GM19328 (cell line): ENCODE measurements around the gene TAPBP.
"Not testable (repeated sequence)": the region's sequence is repeated elsewhere in the genome, so short reads cannot be mapped to it uniquely, and the experiment has no call there.

Experiments
- ATAC-seq: cut with Tn5 transposase; IDR thresholded peaks from one replicate; pipeline ENCODE4 v1.9.1; 2021; ENCODE audit warnings: mild to moderate bottlenecking, moderate library complexity; ENCODE audit not compliant: unreplicated experiment

TAPBP gene

DNA sequence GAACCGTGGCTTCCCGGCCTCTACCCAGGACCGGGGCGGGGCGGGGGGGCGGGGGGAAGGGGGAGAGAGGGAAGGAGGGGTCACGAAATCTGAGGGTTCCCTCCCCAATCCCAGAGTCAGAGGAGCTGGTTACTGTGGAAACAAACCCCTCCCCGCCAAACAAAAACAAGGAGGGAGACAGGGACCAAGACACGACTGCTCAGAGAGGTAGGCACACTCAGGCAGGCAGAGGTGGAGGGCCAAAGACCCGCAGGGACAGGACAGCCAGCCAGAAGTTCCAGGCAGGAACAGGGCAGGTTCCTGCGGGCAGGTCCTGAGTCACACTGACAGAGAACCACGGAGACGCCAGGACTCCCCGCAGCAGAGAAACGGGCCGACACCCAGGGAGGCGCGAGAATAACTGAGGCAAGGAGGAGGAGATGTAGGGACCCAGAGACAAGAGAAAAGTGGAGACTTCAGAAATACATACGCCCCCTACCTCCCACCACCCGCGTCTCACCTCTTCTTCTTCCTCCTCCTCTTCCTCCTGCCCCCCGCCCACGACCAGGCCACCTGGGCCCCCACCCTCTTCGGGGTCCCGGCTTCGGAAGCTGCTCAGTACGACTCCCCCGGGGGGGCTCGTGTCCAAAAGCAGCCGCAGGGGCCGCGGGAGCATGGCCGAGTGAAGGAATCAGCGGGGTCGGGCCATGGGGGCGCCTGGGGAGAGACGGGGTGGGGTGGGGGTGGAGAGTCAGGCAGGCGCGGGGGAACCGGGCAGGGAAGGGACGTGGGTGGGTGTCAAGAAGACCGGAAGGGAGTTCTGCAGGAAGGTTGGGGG lies 15.7 kb downstream of the TAPBP start:
- no peak for ATAC-seq

DNA sequence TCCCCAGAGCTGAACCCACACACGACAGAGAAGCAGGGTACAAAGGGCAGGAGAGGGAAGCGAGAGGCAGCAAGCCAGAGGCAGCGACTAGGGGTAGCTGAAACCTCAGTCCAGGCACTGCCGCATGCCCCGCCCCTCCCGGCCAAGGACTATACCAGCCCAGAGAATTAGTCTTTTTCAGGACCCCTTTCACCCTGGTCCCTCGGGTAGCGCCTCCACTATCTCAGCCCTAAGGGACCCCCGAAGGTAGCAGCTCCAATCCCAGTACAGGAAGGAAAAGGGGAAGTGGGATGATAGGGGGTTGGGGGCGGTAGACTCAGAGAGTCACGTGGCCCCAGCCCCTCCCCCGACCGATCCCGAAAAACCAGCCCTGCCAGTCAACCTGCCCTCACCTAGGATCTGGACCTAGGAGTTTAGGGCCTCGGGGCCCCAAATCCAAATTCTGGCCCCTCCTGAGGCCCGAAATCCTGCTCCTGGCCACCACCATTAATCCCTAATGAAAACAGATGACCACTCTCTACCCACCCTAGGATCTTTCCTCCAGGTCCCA lies 16.4 kb downstream of the TAPBP start:
- no peak for ATAC-seq

DNA sequence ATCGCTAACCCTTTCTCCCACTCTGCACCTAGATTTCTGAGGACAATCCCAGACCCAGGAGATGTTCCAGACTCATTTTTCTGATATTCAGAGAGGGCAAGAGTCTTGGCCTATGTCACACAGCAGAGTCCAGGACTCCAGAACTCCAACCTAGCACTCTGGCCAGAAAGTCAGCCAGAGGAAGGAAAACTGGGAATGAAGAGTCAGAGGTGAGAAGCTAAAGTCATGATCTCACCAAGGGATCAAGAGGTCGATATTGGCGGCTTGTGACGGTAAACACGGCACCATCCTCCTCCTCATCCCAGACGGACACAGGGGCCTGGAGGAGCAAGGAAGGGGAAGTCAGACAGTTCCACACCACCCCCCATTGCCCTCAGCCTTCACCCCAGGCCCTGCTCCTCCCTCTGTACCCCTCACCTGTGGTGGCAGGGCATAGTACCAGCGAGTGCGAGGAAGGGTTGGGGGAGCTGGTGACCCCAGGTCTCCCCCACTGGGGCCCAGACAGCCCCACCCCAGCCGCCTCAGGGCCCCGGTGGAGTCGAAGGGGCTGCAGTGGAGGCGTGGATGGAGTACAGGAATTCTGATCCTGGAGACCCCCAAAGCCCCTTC lies 17.0 kb downstream of the TAPBP start:
- ATAC-seq = no peak

DNA sequence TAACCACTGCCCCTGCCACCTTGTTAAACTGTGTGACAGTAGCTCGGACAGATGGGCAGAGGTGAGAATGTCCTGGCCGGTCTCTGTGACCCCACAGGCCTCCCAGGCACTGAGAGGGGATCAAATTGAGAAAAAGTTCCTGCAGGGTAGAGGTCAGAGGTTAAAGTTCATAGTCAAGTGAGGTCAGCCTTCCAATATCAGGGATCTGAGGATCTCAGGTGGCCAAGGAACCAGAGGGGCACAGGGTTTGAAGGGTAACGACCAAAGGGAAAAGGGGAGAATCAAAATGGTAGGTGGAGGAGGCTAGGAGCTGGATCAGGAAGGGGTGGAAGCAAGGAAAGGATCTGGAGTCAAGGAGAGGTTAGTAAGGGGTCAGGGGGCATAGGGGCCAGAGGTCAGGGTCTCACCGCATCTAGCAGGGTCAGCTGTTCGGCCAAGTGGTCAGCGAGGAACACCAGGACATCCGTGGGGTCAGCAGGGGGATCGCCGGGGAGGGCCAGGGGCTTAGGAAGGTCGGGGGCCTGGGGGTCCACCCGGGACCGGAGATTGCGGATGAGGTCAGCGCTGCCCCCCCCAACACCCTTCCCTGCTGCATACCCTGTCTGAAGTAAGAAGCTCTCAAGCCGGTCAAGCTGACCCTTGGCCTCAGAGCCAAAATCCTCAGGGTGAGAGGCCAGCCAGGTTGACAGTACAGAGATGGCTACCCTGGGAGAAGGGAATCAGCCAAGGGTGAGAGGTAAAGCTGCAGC lies 18.1 kb downstream of the TAPBP start:
- no peak for ATAC-seq

DNA sequence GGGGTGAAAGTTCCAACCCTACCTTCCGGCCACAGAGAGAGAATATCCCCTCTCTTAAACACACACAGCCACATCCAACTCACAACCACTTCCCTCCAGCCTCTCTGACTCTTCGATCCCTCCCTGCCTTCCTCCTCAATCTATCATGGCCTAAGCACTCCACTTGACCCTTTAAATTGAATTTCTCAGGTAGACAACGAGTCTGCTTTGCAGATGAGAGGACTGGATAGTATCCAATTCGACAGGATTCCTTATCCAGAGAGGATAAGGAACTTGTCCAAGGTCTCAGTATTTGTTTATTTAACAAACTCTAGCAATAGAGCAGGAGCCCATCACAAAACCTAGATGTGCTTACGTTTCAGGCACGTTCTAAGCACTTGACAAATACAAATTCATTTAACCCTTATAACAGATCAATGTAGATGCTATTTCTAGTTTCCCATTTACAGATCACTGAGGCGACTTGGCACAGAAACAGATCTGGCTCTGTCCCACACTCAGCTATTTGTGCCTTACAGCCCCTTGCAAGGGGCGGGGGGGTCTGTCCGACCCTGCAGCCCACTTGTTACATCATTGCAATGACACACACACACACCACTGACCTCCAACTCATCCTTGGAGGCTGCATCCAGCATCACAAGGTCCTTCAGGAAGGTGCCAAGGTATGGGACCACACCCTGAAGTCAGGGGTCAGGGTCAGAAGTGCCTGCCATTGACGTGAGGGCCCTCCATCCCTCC lies 19.6 kb downstream of the TAPBP start:
- ATAC-seq = no peak

DNA sequence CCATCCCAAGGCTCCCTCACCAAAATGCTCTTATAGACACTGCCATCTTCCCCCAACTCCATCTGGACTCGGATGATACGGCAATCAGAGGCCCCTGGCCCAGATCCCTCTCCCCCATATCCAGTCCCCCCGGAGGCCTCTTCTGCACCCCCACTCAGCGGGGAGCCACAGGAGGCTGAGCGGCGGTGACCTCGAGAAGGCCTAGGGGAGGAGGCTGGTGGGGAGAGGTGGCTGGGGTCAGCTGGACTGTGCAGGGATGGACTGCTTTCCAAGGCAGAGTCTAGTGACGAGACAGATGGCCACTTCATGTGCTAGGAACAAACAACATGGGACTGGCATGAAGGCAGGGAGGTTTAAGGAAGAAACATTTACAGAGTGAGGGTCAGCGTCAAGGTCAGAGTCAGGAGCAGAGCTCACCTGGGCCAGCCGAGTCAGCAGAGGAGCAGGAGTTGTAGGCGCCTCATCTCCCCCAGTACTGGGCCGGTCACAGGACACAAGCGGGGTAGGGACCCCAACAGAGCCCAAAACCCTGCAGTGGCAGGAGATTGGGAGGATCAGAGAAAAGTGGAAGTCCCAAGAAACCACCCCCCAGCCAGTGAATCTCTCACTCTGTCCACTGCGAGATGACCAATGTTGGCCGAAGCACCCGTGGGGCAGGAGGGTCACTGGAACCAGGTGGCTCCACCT lies 20.7 kb downstream of the TAPBP start:
- ATAC-seq = no peak

DNA sequence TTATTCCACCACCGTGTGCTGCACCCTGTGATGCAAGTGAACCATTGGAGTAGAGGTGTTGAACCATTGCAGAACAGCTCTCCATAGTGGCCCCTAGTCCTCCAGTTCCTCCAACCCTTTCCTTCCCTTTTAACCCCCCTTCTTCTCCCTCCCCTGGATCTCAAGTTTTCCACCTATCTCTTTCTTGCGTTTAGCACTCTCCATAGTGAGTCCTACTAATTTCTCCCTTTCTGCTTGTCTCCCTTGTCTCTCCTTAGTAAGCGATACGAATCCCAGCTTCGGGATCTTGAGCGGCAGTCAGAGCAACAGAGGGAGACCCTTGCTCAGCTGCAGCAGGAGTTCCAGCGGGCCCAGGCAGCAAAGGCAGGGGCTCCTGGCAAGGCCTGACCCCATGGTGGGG lies 23.4 kb downstream of the TAPBP start:
- no peak for ATAC-seq

DNA sequence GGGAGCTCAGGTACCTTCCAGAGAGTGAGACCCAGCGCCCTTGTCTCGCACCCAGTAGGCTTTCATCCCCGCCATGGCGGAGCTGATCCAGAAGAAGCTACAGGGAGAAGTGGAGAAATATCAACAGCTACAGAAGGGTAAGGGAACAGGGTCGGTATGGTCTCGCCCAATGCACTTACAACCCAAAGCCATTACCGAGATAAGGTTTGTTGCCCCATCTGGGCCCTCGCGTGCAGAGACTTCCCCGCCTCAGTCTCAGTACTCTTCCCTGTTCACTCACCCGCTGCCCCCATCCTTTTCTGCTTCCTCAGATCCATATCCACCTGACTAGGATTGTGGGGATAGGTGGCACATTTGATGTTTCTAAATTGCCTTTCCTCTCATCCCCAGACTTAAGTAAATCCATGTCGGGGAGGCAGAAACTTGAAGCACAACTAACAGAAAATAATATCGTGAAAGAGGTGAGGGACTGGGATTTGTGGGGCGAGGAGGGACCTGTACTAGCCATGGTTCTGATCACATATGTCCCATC lies 24.0 kb downstream of the TAPBP start:
- ATAC-seq = no peak

DNA sequence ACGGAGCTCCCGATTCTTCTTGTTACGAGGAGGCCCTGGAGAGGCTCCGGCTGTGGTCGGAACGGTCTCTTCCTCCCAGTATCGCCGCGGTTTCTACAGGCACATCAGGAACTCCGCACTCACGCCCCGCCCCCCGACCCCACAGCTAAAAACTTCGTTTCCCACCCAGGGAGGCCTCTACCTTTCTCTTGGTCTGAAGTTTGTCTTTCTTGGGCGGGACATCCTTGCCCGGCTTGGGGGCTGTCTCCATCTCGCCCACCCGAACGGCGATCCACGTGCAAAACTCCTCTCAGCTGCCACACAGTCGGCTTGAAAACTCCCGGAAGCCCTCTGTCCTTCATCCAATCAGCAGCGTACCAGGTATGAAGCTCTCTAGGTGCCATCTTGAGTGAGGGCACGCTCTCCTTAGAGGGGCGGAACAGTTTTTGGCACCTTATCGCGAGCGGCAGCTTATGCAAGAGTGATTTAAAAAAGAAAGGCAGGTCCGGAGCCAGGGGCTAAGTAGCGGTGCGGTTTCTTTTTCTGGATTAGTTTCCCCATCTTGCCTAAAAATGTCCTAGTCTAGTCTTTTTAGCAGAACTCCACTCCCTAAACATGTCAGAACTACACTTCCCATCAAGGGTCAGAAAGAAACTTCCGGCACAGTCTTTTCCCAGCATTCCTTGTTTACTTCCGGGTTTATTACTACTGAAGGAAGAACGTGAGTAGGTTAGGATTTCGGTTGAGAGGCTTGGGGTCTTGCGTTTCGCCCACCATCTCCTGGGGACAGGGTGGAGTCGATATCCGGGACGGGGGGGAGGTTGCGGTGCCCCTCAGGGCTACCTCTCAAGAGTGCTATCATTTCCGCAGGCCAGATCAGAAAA lies 24.7 kb downstream of the TAPBP start, which contains the start of the genes PFDN6 and WDR46:
TSS of gene PFDN6 (plus strand) at position 681 of the 863 bp plus-strand sequence. CDS start 256 bp downstream, outside the sequence.
TSS of gene WDR46 (minus strand) at position 319 of the 863 bp plus-strand sequence. CDS start at position 250, 69 bp downstream.
- ATAC-seq = peak; percentile 70

DNA sequence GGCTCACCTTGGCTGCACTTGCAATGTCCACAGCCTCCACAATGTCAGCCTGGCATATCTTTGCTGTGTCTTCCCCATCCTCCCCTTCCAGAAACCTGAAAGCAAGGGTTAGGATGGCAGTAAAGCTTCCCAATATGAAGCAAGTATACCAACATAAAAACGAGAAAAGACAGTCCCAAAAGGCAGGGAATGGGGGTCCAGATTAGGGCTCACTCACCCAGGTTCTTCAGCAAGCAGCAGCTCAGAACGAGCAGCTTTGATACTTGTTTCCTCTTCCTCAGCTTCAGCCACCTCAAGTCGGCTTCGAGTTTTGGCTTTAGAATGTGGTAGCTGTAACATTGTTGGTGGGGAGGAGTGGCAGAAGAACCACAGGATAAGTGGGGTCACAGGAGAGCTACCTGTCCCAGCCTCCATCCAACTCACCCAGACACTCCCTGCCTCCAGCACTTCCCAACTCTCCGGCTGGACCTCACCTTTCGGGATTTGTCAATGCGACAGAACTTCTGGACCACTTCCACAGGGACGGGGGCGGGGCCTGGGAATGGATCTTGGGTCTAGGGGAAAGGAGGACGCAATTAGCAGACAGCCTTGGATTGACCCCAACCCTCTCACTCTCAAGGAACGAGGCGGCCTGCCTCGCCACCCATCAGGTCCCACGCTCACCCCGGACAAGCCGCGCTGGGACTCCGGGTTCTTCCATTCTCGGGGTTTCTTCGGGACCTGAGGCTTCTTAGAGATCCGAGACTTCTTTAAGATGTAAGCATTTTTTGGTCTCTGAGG lies 25.5 kb downstream of the TAPBP start:
- ATAC-seq = no peak

DNA sequence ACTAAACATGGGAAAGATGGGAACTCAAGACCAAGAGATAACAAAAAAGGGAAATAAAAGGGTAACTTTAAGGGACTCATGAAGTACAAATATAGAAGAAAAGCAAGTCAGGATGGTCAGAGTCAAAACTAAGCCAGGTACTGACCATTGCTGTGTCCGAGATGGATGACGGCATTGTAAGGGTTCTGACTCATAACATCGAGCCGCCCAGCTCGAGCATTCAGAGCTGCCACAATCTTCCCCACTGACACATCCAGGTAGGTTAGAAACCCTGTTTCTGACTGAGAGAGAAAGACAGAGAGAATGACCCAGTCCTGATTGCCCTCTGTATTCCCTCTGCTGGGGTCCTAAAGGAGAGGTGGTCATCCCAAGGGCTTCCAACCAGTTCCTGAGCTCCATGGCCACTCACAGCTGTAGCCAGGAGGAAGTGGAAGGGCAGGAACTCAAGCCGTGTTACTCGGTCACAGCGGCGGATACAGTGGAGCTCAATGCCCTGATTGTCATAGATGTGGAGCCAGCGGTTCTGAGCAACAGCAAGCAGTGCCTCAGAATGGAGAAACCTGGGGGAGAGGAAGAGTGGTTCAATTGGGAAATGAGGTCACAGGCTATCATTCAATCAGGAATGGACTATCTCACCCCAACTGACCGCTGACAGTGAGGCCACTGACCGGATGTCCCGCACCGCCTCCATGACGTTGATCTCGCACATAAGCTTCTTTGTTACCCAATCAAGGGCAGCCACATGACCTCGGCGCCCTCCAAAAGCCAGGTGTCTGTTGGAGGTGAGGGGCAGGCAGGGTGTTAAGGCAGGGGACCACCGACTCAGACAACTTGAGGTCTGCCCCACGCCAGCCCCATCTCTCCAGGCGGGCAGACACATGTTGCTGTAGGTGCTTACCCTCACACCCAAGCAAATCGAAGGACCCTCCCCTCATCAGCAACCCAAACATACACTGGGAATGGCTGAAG lies 26.6 kb downstream of the TAPBP start:
- ATAC-seq = no peak

DNA sequence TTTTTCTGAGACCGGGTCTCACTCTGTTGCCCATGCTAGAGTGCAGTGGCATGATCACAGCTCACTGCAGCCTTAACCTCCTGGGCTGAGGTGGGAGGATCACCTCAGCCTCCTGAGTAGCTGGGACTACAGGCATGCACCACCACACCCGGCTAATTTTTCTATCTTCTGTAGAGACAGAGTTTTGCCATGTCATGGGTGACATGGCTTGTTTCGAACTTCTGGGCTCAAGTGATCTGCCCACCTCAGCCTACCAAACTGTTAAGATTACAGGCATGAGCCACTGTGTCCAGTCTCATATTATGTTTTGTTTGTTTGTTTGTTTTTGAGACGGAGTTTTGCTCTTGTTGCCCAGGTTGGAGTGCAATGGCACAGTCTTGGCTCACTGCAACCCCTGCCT lies 28.7 kb downstream of the TAPBP start:
- ATAC-seq = not testable (repeated sequence)

DNA sequence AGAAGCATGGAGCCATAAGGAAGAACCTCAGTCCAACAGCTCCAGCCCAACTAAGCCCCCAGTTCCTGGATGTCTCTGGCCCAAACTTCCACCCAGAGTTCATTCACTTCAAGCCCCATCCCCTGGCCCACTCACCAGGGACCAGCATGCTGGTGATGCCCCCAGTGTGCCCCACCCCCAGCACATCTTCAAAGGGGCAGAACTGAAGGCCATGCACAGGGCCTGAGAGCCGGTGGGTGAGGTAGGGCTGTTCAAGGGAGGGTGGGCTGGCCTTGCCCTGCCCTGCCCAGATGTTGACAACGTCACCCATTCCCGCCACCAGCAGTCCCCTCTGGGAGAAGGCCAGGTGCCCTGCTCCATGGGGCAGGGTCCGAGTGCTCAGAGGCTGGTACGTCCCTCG lies 33.3 kb downstream of the TAPBP start:
- ATAC-seq = no peak

DNA sequence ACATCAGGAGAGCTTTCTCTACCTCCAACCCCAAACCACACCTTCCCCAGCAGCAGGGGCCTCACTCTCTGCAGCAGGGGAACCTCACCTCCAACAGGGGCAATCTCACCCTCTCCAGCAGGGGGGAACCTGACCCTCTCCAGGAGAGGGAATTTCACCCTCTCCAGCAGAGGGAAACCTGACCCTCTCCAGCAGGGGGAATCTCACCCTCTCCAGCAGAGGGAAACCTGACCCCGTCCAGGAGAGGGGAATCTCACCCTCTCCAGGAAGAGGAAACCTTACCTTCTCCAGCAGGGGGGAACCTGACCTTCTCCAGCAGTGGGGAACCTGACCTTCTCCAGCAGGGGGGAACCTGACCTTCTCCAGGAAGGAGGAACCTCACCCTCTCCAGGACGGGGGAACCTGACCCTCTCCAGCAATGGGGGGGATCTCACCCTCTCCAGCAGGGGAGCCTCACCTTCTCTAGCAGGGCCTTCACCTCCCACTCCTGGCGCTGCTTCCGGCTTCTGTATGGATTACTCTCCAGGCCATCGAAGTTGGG lies 33.8 kb downstream of the TAPBP start:
- ATAC-seq = no peak

DNA sequence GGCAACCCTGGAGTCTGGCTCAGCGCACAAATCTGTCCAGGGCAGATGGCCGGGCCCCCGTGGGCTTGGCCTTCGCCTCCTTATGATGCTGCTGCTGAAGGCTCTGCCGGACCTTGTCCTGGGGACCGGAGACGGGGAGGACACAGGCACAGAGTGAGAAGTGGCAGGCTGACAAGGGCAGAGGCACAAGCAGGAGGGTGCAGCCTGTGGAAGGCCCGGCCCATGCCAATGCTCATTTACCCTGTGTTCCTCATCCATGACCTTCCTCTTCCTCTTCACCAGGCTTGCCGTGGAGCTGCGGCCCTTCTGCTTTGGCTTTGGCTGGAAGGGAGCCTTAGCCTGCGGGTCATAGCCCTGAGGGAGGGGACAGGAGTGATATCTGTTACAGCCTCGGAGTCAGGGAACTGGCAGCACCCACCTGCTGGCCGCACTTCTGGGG lies 34.6 kb downstream of the TAPBP start:
- no peak for ATAC-seq

DNA sequence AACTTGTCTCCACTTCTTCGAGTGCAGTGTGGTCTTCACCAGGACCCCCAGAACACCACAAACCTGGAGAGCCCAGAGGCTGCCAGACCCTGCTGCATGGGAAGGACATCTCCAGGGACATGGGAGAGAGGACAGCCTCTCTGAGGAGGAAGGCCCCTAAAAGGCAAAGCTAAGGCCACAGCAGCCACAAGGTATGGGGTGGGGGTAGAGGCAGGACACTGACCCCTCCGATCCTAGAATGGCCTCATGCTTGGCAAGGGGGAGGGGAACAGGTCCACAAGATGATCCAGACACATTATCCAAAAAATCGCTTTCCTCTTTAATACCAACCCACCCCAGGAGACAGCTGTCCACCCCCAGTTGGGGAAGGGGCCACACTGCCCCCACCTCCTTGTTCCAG lies 35.1 kb downstream of the TAPBP start:
- no peak for ATAC-seq

DNA sequence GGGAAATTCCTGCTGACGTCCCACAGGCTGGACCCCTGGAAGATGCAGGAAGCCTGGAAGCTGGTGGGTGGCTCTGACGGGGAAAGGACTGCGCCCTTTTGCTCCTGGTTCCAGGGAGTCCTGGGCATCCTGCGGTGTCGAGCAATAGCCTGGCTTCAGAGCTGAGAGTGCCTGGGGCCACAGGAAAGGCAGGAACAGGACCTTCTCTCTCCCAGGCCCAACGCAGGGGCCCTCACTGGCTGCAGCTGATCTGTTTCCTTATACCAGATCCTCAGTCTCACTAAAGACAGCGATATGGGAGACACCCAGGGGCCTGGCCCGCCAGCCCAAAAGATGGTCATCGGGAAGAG lies 35.5 kb downstream of the TAPBP start:
- no peak for ATAC-seq
